GF-D8 (cell line): Measurements from ENCODE around the gene FBXL13.
"Not testable (repeated sequence)": the region's sequence is repeated elsewhere in the genome, so short reads cannot be mapped to it uniquely, and the experiment has no call there.

Experiments
- DNase-seq: peaks from one replicate; lab custom pipeline; 2025; lab: John Stamatoyannopoulos, UW

Gene FBXL13

GRCh38 chr7:103023578-103023977 lies 51.0 kb downstream of the FBXL13 start:
- DNase-seq = not testable (repeated sequence)

GRCh38 chr7:103021490-103021889 lies 53.1 kb downstream of the FBXL13 start:
- DNase-seq = not testable (repeated sequence)

GRCh38 chr7:103020876-103021275 lies 53.7 kb downstream of the FBXL13 start:
- not testable (repeated sequence) for DNase-seq

GRCh38 chr7:103018295-103018694 lies 56.3 kb downstream of the FBXL13 start:
- DNase-seq = not testable (repeated sequence)

GRCh38 chr7:103011650-103012049 lies 62.9 kb downstream of the FBXL13 start:
- no peak for DNase-seq

GRCh38 chr7:103010211-103010610 lies 64.4 kb downstream of the FBXL13 start:
- no peak for DNase-seq

- peak; percentile 75 for DNase-seq
Measured at GRCh38 chr7:103009466-103010185, 65.0 kb downstream of the FBXL13 start.

GRCh38 chr7:103003004-103003403 lies 71.6 kb downstream of the FBXL13 start:
- no peak for DNase-seq

GRCh38 chr7:103001210-103001609 lies 73.4 kb downstream of the FBXL13 start:
- DNase-seq = no peak

GRCh38 chr7:102996957-102997356 lies 77.6 kb downstream of the FBXL13 start:
- no peak for DNase-seq

GRCh38 chr7:102995609-102996008 lies 79.0 kb downstream of the FBXL13 start:
- not testable (repeated sequence) for DNase-seq

- no peak for DNase-seq
Measured at GRCh38 chr7:102994567-102994966, 80.0 kb downstream of the FBXL13 start.

GRCh38 chr7:102993718-102994029 lies 80.9 kb downstream of the FBXL13 start:
- no peak for DNase-seq

GRCh38 chr7:102992938-102993717 lies 81.5 kb downstream of the FBXL13 start:
- DNase-seq = peak; percentile 96

- DNase-seq = peak; percentile 62
Measured at GRCh38 chr7:102992509-102992937, 82.1 kb downstream of the FBXL13 start.

GRCh38 chr7:102991540-102992214 lies 82.9 kb downstream of the FBXL13 start:
- peak; percentile 33 for DNase-seq

- peak; percentile 66 for DNase-seq
Measured at GRCh38 chr7:102991077-102991539, 83.5 kb downstream of the FBXL13 start.

- DNase-seq = peak; percentile 66
Measured at GRCh38 chr7:102990642-102991041, 84.0 kb downstream of the FBXL13 start.

- peak; percentile 60 for DNase-seq
Measured at GRCh38 chr7:102988631-102989560, 85.7 kb downstream of the FBXL13 start.

- DNase-seq = no peak
Measured at GRCh38 chr7:102988088-102988487, 86.5 kb downstream of the FBXL13 start.

GRCh38 chr7:102985176-102985783 lies 89.3 kb downstream of the FBXL13 start:
- no peak for DNase-seq
